OCI-LY7 (cell line): ENCODE results near the gene MAGEF1. TPM values are rescaled to one million over a fixed set of nuclear protein-coding genes. Genes with fewer than 3 reads are reported as not detected.

Experiments
- BruUV-seq: library from RNA; stranded (reverse); fragments of 400-500 nt; replicated peaks from 2 replicates; lab custom pipeline; 2021; lab: Mats Ljungman, UMichigan
- CTCF ChIA-PET: fragments of 300-600 bp; sonication (Branson Sonifier 250); formaldehyde crosslinking; loops from one replicate; lab custom pipeline; 2022; ENCODE audit warnings: antibody characterized with exemption; ENCODE audit not compliant: unreplicated experiment; lab: Charles Lee
- POLR2A ChIA-PET: fragments of 300-600 bp; sonication (Branson Sonifier 250); formaldehyde crosslinking; loops from one replicate; lab custom pipeline; 2022; ENCODE audit warnings: antibody characterized with exemption; lab: Charles Lee
- DNase-seq: peaks from one replicate; pipeline ENCODE4 v3.0.0-alpha.2; 2015; ENCODE audit warnings: low spot score
- H2AFZ ChIP-seq: fragments of 200-600 bp; sonication (generic), shearing (Covaris generic); 2 replicates; pipeline ENCODE4 v1.6.1; 2014; ENCODE audit warnings: mild to moderate bottlenecking, antibody characterized with exemption, low read length, moderate library complexity
- H3K27ac ChIP-seq: fragments of 200-600 bp; sonication (generic); 2 replicates; pipeline ENCODE4 v1.5.1; 2014; ENCODE audit warnings: mixed run types, low read depth, mild to moderate bottlenecking, moderate library complexity, low read length, inconsistent platforms; ENCODE audit not compliant: poor library complexity, severe bottlenecking
- H3K36me3 ChIP-seq: fragments of 200-600 bp; sonication (generic); 2 replicates; pipeline ENCODE4 v1.6.1; 2014; ENCODE audit warnings: mild to moderate bottlenecking, antibody characterized with exemption, low read length, moderate library complexity, mixed read lengths; ENCODE audit not compliant: insufficient read depth
- H3K4me1 ChIP-seq: fragments of 200-600 bp; sonication (generic); 2 replicates; pipeline ENCODE4 v1.5.1; 2014; ENCODE audit warnings: mild to moderate bottlenecking, low read length; ENCODE audit not compliant: insufficient read depth, poor library complexity, severe bottlenecking
- H3K4me2 ChIP-seq: fragments of 200-600 bp; sonication (generic); 2 replicates; pipeline ENCODE4 v1.6.1; 2014; ENCODE audit warnings: mild to moderate bottlenecking, low read length
- H3K4me3 ChIP-seq: fragments of 200-600 bp; sonication (generic); 2 replicates; pipeline ENCODE4 v1.5.1; 2014; ENCODE audit warnings: mild to moderate bottlenecking, low read depth, low read length; ENCODE audit not compliant: poor library complexity, severe bottlenecking
- H3K79me2 ChIP-seq: fragments of 200-600 bp; sonication (generic); 2 replicates; pipeline ENCODE4 v1.6.1; 2016; ENCODE audit warnings: low read depth, mild to moderate bottlenecking, low read length, moderate library complexity, mixed read lengths; ENCODE audit not compliant: insufficient read depth
- H3K9me2 ChIP-seq: fragments of 200-600 bp; sonication (generic); 2 replicates; pipeline ENCODE4 v1.6.1; 2016; ENCODE audit warnings: mild to moderate bottlenecking, low read length, mixed read lengths; ENCODE audit not compliant: insufficient read depth
- H3K9me3 ChIP-seq: fragments of 200-600 bp; sonication (generic); 2 replicates; pipeline ENCODE4 v1.6.1; 2014; ENCODE audit warnings: mild to moderate bottlenecking, mixed run types, low read length, mixed read lengths
- H4K20me1 ChIP-seq: fragments of 200-600 bp; sonication (generic); 2 replicates; pipeline ENCODE4 v1.6.1; 2014; ENCODE audit warnings: mild to moderate bottlenecking, antibody characterized with exemption, low read length, moderate library complexity, mixed read lengths; ENCODE audit not compliant: insufficient read depth
- CTCF ChIP-seq: fragments of 200-600 bp; sonication (generic); conservative IDR thresholded peaks from 2 replicates; pipeline ENCODE4 v1.5.1; 2014; ENCODE audit warnings: mild to moderate bottlenecking, antibody characterized with exemption, low read length, moderate library complexity, mixed read lengths
- EZH2phosphoT487 ChIP-seq: fragments of 200-600 bp; sonication (generic); IDR thresholded peaks from 2 replicates; pipeline ENCODE4 v1.6.1; 2018; ENCODE audit warnings: low read depth, borderline replicate concordance, mild to moderate bottlenecking, mixed run types, antibody characterized with exemption, low read length, moderate library complexity, mixed read lengths
- intact Hi-C: fragments of 100-400 bp; cut with micrococcal nuclease; formaldehyde crosslinking; loops from one replicate; pipeline ENCODE4 v1.10.0; 2022; ENCODE audit not compliant: unreplicated experiment
- total RNA-seq, 2 experiments: library from RNA; depleted of rRNA in 1 of 2; stranded (reverse); fragments of >200 nt in 1 of 2; shearing (Covaris generic) in 1 of 2; gene quantifications; 2 replicates each; pipeline ENCODE4 v1.2.3, GENCODE V29; 2014 to 2022

The MAGEF1 gene
- total RNA-seq, 2 experiments from 2014 or later, result 29.2 to 47.8 TPM

- H2AFZ ChIP-seq, result no peak overlapping the region
- BruUV-seq, result no TSS peak
- DNase-seq, result no peak
Observed at GRCh38 chr3:184691397-184692231, 20.2 kb downstream of the MAGEF1 start.

GRCh38 chr3:184690192-184690883 is 21.5 kb downstream of the MAGEF1 start:
- POLR2A ChIA-PET, result no interaction called here
- DNase-seq, result no peak
- TF ChIP-seq CTCF (no peak), EZH2phosphoT487 (no peak)
- BruUV-seq, result no TSS peak
- CTCF ChIA-PET, result no interaction called here
- H3K79me2 ChIP-seq, result no peaks in the 10 kb centered on the region
- H3K27ac ChIP-seq, result no peak overlapping the region
- H2AFZ ChIP-seq, result no peak overlapping the region
- H3K4me3 ChIP-seq, result no peak overlapping the region
- no peaks in the 10 kb centered on the region for H3K9me2 ChIP-seq
- H3K4me1 ChIP-seq, result no peaks in the 10 kb centered on the region
- H3K9me3 ChIP-seq, result no peaks in the 10 kb centered on the region
- no peaks in the 10 kb centered on the region for H4K20me1 ChIP-seq
- H3K36me3 ChIP-seq, result no peaks in the 10 kb centered on the region
- no peak overlapping the region for H3K4me2 ChIP-seq
- intact Hi-C loops, result no loop called here

More at GRCh38 chr3:184691397-184692231, 20.2 kb downstream of the MAGEF1 start:
- Histone ChIP-seq H3K4me1 (no peaks in the 10 kb centered on the region), H3K79me2 (no peaks in the 10 kb centered on the region), H3K9me3 (no peaks in the 10 kb centered on the region), H3K4me2 (no peak overlapping the region), H3K27ac (no peak overlapping the region), H3K36me3 (no peaks in the 10 kb centered on the region), H3K9me2 (no peaks in the 10 kb centered on the region), H3K4me3 (no peak overlapping the region), H4K20me1 (no peaks in the 10 kb centered on the region)
- TF ChIP-seq CTCF (no peak), EZH2phosphoT487 (no peak)
- ChIA-PET CTCF (no interaction called here), POLR2A (no interaction called here)
- intact Hi-C loops, result no loop called here
